HG03565 (cell line): ENCODE data around the gene TRIM7.
"Not testable (repeated sequence)": the region's sequence is repeated elsewhere in the genome, so short reads cannot be mapped to it uniquely, and the experiment has no call there.

Experiments used
- ATAC-seq: cut with Tn5 transposase; IDR thresholded peaks from one replicate; pipeline ENCODE4 v1.9.1; 2021; ENCODE audit warnings: mild to moderate bottlenecking, moderate library complexity; ENCODE audit not compliant: unreplicated experiment

Gene TRIM7

DNA sequence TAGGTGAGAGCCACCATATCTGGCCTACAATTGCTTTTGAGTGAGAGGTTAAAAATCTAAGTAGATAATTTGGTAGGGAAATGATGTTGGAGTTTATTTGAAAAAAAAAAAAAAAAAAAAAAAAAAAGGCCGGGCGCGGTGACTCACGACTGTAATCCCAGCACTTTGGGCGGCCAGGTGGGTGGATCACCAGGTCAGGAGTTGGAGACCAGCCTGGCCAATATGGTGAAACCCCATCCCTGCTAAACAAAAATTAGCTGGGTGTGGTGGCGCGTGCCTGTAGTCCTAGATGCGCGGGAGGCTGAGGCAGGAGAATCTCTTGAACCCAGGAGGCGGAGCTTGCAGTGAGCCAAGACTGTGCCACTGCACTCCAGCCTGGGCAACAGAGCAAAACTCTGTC lies 9.3 kb upstream of the TRIM7 start:
- not testable (repeated sequence) for ATAC-seq

DNA sequence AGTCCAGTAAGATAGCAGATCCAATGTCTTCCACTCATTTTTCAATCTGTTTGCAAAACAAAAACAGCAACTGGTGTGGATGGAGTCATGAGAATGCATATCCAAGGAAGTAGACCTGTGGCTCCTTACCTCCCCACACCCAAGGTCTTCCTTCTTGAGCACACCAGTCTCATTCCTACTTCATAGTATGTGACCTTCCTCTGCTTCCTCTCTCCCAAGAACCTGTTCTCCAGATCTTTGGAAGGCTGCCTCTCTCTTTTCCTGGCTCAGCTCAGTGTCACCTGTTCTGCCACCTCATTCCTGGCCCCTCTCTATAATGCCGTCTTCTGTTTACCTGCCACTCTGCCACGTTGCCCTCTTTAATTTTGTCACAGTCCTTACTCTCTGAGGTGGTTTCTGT lies 7.9 kb upstream of the TRIM7 start:
- ATAC-seq, result no peak

DNA sequence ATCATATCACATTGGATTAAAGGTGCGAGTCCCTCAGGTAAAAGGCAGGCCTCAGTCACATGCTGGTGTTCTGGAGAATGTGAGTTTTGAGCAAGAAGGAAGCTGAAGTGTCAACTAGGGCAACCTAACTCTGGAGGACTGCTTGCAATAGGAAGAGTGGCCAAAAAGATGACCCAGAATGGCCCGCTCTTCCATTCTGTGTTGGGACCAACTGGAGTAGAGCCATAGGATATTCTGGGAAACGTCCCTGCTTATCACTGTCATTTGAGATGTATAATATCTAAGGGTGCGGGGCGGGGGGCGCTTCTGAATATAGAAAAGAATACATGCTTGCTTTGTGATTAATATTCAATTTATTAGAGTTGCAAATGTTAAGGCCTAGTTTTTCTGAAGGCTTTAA lies 7.1 kb upstream of the TRIM7 start:
- no peak for ATAC-seq

DNA sequence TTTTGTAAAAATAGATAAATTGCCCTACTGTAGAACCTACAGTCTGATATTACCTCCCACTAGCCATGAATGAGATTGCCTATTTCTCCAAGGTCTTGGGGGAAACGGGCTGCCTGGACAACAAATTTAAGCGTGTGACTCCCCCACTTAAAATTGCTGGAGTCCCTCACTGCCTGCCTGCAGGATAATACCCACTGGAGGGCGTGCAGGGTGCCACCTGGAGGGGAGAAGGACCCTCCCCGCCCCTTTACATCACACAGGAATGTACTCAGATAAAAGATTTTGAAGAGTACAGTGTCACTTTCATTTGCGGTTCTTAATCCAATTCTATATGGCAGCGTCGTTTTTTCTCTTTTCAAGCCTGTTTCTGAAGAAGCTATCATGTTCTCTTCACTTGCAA lies 6.2 kb upstream of the TRIM7 start:
- ATAC-seq, result no peak

DNA sequence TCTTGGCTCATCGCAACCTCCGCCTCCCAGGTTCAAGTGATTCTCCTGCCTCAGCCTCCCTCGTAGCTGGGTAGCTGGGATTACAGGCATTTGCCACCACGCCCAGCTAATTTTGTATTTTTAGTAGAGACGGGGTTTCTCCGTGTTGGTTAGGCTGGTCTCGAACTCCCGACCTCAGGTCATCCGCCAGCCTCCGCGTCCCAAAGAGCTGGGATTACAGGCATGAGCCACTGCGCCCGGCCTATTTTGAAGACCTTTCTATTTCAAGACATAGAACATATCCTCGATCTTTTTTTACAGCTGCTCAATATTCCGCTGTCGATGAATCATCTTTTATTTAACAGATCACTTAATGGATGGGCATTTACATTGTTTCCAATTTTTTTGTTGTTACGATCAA lies 5.7 kb upstream of the TRIM7 start:
- ATAC-seq, result not testable (repeated sequence)

DNA sequence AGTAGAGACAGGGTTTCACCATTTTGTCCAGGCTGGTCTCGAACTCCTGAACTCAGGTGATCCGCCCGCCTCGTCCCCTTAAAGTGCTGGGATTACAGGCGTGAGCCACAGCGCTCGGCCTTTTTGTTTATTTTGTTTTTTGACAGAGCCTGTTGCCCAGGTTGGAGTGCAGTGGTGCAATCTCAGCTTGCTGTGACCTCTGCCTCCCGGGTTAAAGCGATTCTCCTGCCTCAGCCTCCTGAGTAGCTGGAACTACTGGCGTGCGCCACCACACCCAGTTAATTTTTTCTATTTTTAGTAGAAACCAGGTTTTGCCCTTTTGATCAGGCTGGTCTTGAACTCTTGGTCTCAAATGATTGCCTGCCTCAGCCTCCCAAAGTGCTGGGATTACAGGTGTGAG lies 5.2 kb upstream of the TRIM7 start:
- ATAC-seq, result not testable (repeated sequence)

DNA sequence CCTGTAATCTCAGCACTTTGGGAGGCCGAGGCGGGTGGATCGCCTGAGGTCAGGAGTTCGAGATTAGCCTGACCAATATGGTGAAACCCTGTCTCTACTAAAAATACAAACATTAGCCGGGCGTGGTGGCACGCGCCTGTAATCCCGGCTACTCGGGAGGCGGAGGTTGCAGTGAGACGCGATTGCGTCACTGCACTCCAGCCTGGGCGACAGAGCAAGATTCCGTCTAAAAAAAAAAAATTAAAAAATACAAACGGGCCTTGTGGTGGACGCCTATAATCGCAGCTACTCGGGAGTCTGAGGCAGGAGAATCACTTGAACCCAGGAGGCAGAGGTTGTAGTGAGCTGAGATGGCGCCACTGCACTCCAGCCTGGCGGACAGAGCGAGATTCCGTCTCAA lies 4.0 kb upstream of the TRIM7 start:
- not testable (repeated sequence) for ATAC-seq

DNA sequence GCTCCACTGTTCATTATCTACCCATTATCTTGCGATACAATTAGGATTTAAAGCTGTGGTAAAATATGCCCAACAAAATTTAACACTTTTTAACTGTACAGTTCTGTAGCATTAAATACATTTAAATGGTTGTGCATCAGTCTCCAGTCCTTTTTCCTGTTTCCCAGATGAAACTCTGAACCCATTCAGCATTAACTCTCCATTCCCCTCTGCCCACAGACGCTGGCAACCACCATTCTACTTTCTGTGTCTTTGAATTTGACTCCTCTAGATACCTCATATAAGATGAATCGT lies 2.9 kb upstream of the TRIM7 start:
- ATAC-seq, result no peak

DNA sequence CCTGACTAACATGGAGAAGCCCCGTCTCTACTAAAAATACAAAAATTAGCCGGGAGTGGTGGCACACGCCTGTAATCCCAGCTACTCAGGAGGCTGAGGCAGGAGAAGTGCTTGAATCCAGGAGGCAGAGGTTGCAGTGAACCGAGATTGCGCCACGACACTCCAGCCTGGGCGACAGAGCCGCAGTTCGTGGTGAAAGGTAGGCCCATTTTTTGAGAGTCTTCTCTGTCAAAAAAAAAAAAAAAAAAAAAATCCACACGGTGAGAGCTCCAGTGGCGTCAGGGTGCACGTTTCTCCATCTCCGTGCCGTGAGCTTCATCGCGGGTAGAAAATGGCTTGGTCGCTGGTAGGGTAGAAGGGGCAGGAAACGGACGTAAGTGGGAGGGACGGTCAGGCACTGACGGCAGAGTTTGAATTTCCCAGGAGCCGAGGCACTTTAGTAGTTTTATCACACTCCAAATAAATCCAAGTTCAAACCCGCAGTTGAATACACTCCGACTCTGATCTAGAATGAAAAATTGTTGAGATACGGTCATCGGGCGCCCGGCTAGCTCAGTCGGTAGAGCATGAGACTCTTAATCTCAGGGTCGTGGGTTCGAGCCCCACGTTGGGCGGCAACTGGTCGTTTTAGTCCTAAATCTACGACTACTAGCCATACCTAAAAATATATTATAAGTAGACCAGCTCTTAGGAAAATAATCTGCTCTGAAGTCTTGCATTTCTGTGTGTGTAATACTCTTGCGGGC lies 2.4 kb upstream of the TRIM7 start:
- ATAC-seq, result peak; percentile 28

DNA sequence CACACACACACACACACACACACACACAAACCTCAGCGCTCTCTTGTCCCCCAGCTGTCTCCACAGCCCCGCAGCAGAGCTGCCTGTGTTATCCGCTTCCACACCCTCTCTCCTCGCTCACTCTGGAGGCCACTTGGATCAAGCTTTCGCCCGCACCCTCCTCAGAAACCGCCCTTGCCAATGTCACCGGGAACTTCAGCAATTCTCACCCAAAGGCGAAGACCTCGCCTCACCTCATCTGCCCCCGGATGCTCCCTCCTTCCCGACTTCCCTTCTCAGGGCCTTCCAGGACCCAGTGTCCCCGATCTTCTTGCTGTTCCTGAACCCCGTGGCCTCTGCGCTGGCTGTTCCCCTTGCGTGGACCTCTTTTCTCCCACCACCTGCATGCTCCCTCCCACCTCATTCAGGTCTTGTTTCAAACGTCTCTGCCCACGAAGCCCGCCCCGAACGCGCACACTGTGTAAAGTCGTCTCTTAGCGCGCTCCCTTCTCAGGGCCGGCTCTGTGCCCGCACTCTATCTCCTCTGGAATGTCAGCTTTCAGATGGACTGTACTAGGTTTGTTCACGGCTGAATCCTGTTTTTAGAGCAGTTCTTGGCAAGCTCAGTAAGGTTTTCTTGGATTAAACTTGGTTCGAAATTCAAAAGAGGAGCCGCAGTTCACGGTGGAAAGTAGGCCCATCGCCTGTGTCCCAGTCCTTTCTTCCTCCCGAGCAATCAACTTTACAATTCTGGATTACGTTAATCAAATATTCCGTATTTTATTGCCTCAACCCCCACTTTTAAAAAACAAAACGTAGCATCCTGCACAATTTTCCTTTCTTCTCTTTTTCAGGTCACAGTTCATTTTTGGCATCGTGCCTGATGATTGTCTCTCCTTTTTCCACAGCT lies 1.0 kb upstream of the TRIM7 start:
- ATAC-seq, result no peak

DNA sequence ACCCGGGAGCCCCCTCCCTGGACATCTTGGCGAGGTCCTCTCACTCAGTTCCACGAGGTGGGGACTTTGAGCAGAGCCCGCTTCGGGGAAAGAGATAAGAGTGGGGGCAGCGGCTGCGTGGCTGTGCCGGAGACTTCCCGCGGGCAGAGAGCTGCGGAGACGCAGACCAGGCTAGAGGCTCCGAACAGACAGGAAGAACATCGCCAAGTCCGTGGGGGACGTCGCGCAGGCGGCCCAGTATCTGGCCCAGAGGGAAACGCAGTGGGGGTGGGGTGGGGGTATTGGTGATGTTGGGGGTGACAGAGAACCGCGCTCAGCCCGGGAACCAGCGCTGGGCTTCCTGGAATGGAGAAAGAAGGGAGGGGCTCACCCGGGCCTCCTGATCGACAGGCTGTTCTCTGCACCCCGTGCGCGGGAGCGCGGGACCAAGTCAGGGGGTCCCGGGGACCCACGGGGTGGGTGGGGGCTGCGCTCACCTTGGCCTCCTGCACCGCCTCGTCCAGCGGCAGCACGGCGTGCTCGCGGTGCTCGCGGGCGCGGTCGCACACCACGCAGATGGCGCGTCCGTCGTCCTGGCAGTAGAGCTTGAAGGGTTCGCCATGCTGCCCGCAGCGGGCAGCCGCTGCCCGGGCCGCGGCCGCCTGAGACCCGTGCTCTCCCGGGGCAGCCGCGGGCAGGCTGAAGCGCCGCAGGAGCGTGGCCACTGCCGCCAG lies 727 bp downstream of the TRIM7 start:
- no peak for ATAC-seq

DNA sequence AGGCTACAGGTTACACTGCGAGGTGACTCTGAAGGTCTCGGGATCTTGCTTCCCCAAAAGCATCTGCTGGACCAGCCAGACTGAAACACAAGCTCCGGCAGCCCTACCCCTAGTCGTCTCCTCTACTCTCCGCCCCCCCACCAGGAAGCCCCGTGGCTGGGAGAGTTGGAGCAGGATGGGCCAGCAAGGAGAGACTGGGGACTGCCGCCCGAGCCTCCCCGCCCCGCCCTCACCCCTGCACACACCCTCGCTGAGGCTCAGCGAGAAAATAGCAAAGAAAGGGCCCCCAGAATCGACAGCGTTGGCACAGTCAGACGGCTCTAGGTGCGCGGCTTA lies 1.3 kb downstream of the TRIM7 start:
- no peak for ATAC-seq

DNA sequence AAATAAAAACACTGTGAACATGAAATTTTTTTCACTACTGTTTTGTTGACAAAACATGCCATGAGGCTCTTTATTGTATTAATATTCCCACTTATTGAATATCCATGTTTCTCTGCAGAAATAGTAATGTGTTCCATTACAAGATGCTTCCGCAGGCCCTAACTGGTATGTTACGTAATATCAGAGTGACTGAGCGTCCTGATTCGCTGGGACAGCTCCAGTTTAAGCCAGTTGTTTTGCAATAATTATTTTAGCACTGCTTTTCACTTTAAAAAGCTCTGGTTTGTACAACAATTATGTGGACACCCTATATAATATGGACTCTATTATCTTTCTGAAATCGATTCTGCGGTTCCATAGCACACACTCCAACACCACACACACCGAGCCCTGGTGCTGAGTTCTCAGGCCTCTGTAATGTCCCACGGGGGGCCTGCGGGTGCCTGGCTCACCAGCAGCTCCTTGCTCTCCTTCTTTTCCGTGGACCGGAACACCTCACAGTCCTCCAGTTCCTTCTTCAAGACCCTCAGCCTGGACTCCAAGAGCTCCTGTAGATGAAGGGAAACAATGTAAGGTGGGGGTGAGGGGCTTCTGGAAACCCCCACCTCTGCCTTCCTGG lies 1.8 kb downstream of the TRIM7 start:
- ATAC-seq, result no peak

DNA sequence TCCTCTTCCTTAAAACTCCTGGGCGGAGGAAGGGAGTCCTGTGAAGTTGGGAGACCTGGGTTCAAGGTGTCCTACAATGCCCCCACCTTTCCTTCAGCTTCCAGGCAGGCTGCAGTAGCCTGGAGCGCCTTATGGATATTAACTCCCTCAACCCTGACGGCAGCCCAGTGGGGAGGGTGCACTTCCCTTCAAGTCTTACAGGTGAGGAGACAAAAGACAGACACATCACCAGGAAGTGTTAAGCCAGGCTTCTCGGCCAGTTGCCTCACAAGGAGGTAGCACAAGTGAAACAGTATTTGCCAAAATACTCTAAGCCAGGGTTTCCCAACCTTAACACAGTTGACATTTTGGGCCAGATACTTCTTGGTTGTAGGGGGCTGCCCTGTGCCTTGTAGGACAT lies 4.2 kb downstream of the TRIM7 start:
- no peak for ATAC-seq

DNA sequence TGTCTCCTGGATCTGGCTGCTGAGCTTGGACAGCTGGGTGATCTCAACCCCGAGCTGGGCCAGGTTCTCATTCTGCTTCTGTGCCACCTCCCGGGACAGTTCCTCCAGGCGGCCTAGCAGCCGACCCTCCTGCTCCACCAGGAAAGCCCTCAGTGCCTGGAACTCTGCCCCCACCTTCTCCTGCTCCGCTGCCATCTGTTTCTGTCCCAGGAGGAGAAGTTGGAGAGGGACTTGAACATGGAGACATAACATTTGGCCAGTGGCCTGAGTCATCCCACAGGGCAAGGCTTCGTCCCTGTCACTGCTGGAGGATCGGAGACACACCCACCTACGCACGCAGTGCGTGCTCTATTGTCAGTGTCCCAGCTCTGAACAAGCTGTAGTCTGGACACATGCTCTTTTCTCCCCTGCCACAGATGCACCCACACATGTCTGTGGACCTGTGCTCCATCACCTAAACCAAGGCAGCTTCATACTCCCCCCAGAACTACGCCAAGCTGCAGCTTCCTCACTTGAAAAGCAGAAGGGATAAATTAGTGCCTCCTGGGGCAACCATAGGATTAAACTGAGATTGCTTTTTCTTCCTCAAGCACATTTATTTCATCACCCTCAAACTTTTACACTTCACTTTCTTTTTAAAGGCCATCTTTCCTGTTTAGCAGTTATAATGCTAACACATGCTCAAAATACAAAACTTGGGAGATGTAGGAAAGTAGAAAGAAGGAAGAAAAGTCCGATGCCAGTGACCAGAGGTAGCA lies 4.9 kb downstream of the TRIM7 start:
- ATAC-seq, result no peak

DNA sequence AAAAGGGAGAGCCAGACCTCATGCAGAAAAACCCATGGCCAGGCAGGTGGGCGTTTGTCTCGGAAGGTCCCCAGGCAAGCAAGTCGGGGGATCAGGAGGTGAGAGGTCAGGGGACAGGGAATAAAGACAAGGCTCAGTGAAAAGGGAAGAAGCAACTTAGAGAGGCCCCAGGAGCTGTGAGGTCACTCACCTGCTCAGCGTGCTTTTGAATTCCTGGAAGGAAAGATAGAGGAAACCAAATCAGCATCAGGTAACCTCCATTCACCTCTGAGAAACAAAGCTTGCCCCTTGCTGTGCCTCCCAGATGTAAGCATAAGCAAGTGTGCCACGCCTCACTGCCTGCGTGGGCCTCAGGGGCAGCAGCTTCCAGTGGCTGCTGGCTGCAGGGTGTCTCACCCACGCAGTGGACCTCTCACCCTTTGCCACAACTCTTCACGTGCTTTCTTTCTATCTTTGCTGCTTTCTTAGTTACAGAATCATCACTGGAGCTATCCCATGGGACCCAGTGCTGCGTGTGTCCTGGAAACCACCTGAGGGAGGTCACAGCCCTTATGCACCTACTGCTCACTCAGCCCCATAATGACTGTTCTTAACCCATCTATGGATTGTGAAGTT lies 6.0 kb downstream of the TRIM7 start:
- ATAC-seq, result peak; percentile 76

DNA sequence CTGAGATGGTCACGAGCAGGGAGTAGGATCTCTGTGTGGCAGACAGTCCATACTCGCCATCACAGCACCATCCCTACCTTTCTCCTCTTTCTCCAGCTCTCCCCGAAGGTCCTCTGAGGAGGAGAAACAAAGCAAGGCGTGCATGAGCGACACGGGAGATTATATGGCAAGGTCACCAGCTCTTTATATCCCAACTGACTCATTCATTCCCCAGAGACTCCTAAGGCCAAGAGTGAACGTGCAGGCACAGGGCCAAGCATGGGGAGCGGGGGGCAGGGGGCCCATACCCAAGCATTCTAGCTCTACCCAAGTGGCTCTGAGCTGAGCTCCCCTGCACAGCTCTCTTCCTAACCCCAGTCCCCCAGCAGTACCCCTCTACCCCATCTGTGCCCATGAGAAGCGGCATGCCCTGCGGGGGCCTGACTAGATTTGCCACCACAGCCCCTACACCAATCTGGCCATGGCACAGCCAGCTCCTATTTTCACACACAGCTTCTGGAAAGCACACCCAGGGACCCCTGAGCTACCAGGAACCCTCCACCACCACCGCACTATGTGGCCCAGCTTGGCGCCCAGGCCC lies 6.8 kb downstream of the TRIM7 start:
- no peak for ATAC-seq

DNA sequence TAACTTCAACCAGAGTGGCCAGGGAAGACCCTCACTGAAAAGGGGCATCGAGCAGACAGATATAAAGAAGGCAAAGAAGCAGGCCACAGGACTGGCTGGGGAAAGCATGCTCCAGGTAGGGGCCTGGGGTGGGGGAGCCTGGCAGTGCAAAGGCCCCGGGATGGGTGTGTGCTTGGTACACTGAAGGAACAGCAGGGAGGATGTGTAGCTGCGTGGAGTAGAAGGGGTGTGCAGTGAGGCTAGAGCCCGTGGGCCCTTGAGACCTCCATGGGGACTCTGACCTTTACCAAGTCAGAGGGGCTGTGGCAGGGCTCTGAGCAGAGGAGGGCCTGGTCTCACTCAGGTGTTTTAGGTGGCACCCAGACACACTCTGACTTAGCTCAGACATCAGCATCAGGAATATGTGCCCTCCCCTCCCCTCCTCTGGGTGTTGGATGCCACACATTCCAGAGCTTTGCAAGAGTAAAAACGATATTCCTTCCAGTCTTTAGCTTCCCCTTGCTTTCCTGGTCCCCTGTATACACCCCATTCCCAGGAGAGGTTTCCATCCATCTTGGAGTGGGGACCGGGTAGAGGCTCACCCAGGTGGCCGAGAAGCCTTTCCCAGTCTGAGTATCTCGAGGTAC lies 7.6 kb downstream of the TRIM7 start:
- no peak for ATAC-seq

DNA sequence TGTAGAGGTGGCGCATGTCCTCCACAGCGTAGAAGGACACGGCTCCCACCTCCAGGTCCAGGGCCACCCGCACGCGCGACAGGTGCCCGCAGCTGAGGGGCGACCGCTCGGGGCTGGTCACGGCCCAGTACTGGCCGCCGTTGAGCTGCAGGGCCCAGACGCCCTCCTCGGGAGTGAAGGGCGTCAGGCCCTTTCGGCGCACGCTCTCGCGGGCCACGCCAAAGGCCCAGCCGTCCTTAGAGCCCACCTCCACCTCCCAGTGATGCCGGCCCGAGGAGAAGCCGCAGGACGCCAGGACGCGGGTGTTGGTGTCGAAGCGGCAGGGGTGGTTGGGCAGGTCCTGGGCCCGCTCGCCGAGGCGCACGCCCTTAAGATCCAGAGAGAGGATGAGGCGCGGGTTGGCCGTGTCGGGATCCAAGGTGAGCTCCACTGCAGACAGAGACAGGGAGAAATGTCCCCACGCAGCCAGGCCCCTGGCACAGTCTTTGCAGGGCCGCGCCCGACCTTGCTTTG lies 9.7 kb downstream of the TRIM7 start:
- no peak for ATAC-seq
